PC-3 (cell line): ENCODE results near the gene HYAL2. TPM values are rescaled to one million over a fixed set of nuclear protein-coding genes. Genes with fewer than 3 reads are reported as not detected.

ENCODE experiments used
- ATAC-seq: fragments of 200-7000 bp; cut with Tn5 transposase; 2 replicates; pipeline ENCODE4 v1.9.1; 2020; ENCODE audit warnings: mild to moderate bottlenecking, moderate library complexity
- BruUV-seq: library from RNA; stranded (reverse); fragments of 400-500 nt; replicated peaks from 2 replicates; lab custom pipeline; 2021; lab: Mats Ljungman, UMichigan
- CTCF ChIA-PET: fragments of 300-600 bp; sonication (Branson Sonifier 250); formaldehyde crosslinking; loops from one replicate; lab custom pipeline; 2022; ENCODE audit warnings: antibody characterized with exemption; lab: Charles Lee
- POLR2A ChIA-PET: fragments of 300-600 bp; sonication (Branson Sonifier 250); formaldehyde crosslinking; loops from one replicate; lab custom pipeline; 2022; ENCODE audit warnings: antibody characterized with exemption; ENCODE audit not compliant: unreplicated experiment; lab: Charles Lee
- DNase-seq: peaks from one replicate; pipeline ENCODE4 v3.0.0-alpha.2; 2015
- H2AFZ ChIP-seq: fragments of 300-600 bp; sonication (generic); 2 replicates; pipeline ENCODE4 v1.6.0; 2016; ENCODE audit warnings: antibody characterized with exemption, low read length
- H3F3A ChIP-seq: fragments of 300-600 bp; sonication (generic); one replicate; pipeline ENCODE4 v1.6.0; 2017; ENCODE audit warnings: antibody characterized with exemption, low read length, control low read depth, mild to moderate bottlenecking; ENCODE audit not compliant: unreplicated experiment
- H3K27ac ChIP-seq: fragments of 300-600 bp; sonication (generic); 2 replicates; pipeline ENCODE4 v1.5.1; 2016; ENCODE audit warnings: mild to moderate bottlenecking, low read length
- H3K27me3 ChIP-seq: fragments of 300-600 bp; sonication (generic); 2 replicates; pipeline ENCODE4 v1.6.1; 2016; ENCODE audit warnings: low read length, mixed read lengths
- H3K36me3 ChIP-seq: fragments of 300-600 bp; sonication (generic); 2 replicates; pipeline ENCODE4 v1.6.1; 2016; ENCODE audit warnings: low read depth, mixed run types, low read length, mixed read lengths
- H3K4me1 ChIP-seq: fragments of 300-600 bp; sonication (generic); 2 replicates; pipeline ENCODE4 v1.5.1; 2016; ENCODE audit warnings: low read length; ENCODE audit not compliant: insufficient read depth
- H3K4me2 ChIP-seq: fragments of 300-600 bp; sonication (generic); 2 replicates; pipeline ENCODE4 v1.6.0; 2016; ENCODE audit warnings: low read length
- H3K4me3 ChIP-seq: fragments of 300-600 bp; sonication (generic); 2 replicates; pipeline ENCODE4 v1.5.1; 2016; ENCODE audit warnings: mild to moderate bottlenecking, low read length, mixed read lengths
- H3K79me2 ChIP-seq: fragments of 300-600 bp; sonication (generic); 2 replicates; pipeline ENCODE4 v1.6.1; 2017; ENCODE audit warnings: low read length, mixed read lengths
- H3K9ac ChIP-seq: fragments of 300-600 bp; sonication (generic); 2 replicates; pipeline ENCODE4 v1.6.0; 2016; ENCODE audit warnings: mild to moderate bottlenecking, low read length
- H3K9me2 ChIP-seq: fragments of 300-600 bp; sonication (generic); replicated peaks from 2 replicates; pipeline ENCODE4 v1.6.1; 2016; ENCODE audit warnings: mixed run types, low read length, mixed read lengths
- H3K9me3 ChIP-seq: fragments of 300-600 bp; sonication (generic); 2 replicates; pipeline ENCODE4 v1.6.1; 2016; ENCODE audit warnings: low read length, mixed read lengths
- H4K20me1 ChIP-seq: fragments of 300-600 bp; sonication (generic); 2 replicates; pipeline ENCODE4 v1.6.1; 2016; ENCODE audit warnings: low read length, mixed read lengths
- CTCF ChIP-seq: fragments of 300-600 bp; sonication (generic); conservative IDR thresholded peaks from 2 replicates; pipeline ENCODE4 v1.5.1; 2017; ENCODE audit warnings: antibody characterized with exemption, low read depth, mild to moderate bottlenecking, low read length
- EZH2 ChIP-seq: fragments of 300-600 bp; sonication (generic); IDR thresholded peaks from one replicate; pipeline ENCODE4 v1.6.1; 2017; ENCODE audit warnings: antibody characterized with exemption, mild to moderate bottlenecking, low read length; ENCODE audit not compliant: unreplicated experiment
- EZH2phosphoT487 ChIP-seq: fragments of 300-600 bp; sonication (generic); IDR thresholded peaks from 2 replicates; pipeline ENCODE4 v1.6.1; 2018; ENCODE audit warnings: mild to moderate bottlenecking, antibody characterized with exemption, low read length, borderline replicate concordance
- intact Hi-C: fragments of 100-400 bp; cut with micrococcal nuclease; formaldehyde crosslinking; loops from 2 replicates; pipeline ENCODE4 v1.9.0; 2023
- total RNA-seq: library from RNA; depleted of rRNA; stranded (reverse); fragments of >200 nt; gene quantifications from 2 replicates; pipeline ENCODE4 v1.2.3, GENCODE V29; 2014

HYAL2 gene
- total RNA-seq, 1 experiment from 2014 or later, result 97.8 TPM

GRCh38 chr3:50345008-50345407 is 22.5 kb upstream of the HYAL2 start:
- no TSS peak for BruUV-seq
- ChIA-PET POLR2A (no interaction called here), CTCF (interaction anchor here (1.0 kb wide), 1 partner anchor 8 kb away, joined by 3 read pairs; no protein-coding TSS in a partner anchor)
- H2AFZ ChIP-seq, result peak overlapping the region; percentile 92
- H3K27ac ChIP-seq, result no peak overlapping the region
- intact Hi-C loops, result no loop called here
- no peaks in the 10 kb centered on the region for H3K9me2 ChIP-seq
- H3K79me2 ChIP-seq, result peaks cover 16% of the 10 kb centered on the region
- peak overlapping the region; percentile 86 for H3K4me2 ChIP-seq
- H3K36me3 ChIP-seq, result no peaks in the 10 kb centered on the region; the same call in 1 of the 2 replicates
- H3K27me3 ChIP-seq, result no peaks in the 10 kb centered on the region
- H3F3A ChIP-seq, result peaks cover 4% of the 10 kb centered on the region
- TF ChIP-seq EZH2phosphoT487 (no peak), CTCF (no peak), EZH2 (no peak)
- no peaks in the 10 kb centered on the region for H4K20me1 ChIP-seq
- DNase-seq, result no peak
- H3K4me3 ChIP-seq, result peak overlapping the region; percentile 63; the same call in 1 of the 2 replicates
- H3K9ac ChIP-seq, result no peak overlapping the region
- no peak for ATAC-seq
- peaks cover 17% of the 10 kb centered on the region for H3K4me1 ChIP-seq
- no peaks in the 10 kb centered on the region for H3K9me3 ChIP-seq

- H3K4me2 ChIP-seq, result no peak overlapping the region
- no TSS peak for BruUV-seq
- H3K4me3 ChIP-seq, result no peak overlapping the region
- TF ChIP-seq EZH2phosphoT487 (no peak), EZH2 (no peak), CTCF (no peak)
- intact Hi-C loops, result no loop called here
- H3F3A ChIP-seq, result peaks cover 4% of the 10 kb centered on the region
- H3K27me3 ChIP-seq, result no peaks in the 10 kb centered on the region
- no peaks in the 10 kb centered on the region for H3K9me3 ChIP-seq
- H2AFZ ChIP-seq, result no peak overlapping the region
- H3K27ac ChIP-seq, result no peak overlapping the region
- DNase-seq (no peak), ATAC-seq (no peak)
- no peaks in the 10 kb centered on the region for H3K79me2 ChIP-seq
- peaks cover 9% of the 10 kb centered on the region for H3K4me1 ChIP-seq
- no peaks in the 10 kb centered on the region for H3K36me3 ChIP-seq
- H4K20me1 ChIP-seq, result no peaks in the 10 kb centered on the region
- no peaks in the 10 kb centered on the region for H3K9me2 ChIP-seq
- ChIA-PET POLR2A (no interaction called here), CTCF (interaction anchor here (0.8 kb wide), 1 partner anchor 10 kb away, joined by 3 read pairs; no protein-coding TSS in a partner anchor)
- H3K9ac ChIP-seq, result no peak overlapping the region
Observed at GRCh38 chr3:50342813-50343633, 20.5 kb upstream of the HYAL2 start.
